HG02610 (cell line): ENCODE results near the gene RBP5.

Experiments used
- ATAC-seq: cut with Tn5 transposase; IDR thresholded peaks from one replicate; pipeline ENCODE4 v1.9.1; 2021; ENCODE audit warnings: mild to moderate bottlenecking, moderate library complexity; ENCODE audit not compliant: unreplicated experiment

Gene RBP5, protein sequence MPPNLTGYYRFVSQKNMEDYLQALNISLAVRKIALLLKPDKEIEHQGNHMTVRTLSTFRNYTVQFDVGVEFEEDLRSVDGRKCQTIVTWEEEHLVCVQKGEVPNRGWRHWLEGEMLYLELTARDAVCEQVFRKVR

DNA sequence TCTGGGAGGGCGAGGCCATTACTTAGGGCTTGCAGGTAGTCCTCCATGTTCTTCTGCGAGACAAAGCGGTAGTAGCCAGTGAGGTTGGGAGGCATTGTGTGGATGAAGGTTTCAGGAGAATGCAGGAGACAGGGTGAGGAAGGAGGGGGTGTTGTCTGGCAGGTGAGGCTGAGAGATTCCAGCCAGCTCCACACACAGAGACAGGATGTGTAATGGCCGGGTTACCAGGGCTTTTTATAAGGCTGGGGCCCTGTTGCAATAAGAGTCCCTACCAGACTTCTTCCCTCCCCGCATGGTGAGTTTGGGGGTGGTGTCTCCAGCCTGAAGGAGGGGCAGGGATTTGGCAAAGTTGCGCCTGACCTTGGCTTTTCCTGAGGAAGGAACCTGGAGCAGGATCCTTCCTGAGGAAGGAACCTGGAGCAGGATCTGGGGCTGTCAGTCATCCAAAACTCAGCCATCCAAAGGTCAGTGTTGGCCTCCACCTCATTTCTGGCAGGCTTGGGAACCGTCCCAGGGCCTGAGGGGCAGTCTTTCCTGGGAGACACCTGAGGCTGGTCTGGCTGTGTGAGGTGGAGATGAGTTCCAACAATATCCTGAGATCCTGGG is at the start of gene RBP5:
RBP5 (minus strand) TSS at position 209 of the 606 bp plus-strand sequence; CDS start at position 95, 114 bp downstream.
- ATAC-seq, result no peak

DNA sequence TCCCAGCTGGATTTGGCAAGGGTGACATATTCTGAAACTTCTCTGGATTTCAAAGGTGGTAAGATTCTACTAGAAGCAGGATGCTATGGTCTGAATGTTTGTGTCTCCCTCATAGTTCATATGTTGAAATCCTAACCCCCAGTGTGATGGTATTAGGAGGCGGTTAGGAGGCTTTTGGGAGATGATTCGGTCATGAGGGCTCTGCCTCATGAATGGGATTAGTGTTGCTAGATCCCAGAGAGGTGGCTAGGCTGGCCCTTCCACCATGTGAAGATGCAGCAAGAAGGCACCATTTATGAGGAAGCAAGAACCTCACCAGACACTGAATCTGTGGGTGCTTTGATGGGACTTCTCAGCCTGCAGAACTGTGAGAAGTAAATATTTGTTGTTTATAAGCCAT is 49.8 kb upstream of the RBP5 start:
- no peak for ATAC-seq

DNA sequence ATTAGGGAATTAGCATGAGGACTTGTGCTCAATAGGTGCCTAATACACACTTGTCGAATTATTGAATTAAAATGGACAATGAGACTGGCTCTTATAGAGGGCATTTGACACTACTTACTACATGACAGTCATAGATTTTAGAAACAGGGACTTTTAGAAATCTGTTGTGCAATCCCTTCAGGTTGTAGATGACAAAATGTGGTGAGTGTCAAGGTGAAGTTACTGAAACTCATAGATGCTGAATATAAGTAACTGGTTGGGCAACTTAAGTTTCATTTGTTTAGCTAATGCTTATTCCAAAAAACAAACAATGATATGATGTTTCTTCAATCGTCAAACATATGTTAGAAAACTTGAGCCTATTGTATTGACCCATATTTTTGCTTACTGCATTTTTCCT is 47.9 kb upstream of the RBP5 start:
- no peak for ATAC-seq

DNA sequence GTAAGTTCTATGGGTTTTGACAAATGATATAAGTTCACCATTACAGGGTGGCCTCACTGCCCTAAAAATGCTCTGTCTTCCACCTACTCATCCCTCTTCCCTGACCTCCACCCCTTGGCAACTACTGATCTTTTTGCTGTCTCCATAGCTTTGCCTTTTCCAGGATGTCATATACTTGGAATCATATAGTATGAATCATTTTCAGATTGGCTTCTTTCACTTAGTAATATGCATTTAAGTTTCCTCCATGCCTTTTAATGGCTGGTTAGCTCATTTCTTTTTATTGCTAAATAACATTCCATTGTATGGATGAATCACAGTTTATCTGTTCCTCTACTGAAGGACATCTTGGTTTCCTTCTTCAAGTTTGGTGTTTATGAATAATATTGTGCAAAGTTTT is 46.8 kb upstream of the RBP5 start:
- no peak for ATAC-seq

DNA sequence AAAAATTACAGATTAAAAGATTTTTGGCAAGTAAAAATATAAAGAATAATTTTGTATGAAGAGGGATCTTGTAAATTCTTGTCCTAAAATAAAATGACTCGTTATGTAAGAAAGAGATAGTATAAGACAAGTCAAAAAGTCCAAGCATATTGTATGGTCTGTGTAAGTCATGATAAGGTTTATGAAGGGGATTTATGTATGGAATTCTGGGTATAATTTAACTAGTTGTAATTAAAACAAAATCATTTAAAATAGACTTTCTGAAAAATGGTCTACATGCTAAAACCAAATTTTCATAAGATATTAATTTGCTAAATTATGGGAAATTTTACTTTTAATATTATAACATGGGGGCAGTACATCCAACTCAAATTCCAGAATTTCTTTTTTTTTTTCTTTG is 43.2 kb upstream of the RBP5 start:
- ATAC-seq, result no peak

DNA sequence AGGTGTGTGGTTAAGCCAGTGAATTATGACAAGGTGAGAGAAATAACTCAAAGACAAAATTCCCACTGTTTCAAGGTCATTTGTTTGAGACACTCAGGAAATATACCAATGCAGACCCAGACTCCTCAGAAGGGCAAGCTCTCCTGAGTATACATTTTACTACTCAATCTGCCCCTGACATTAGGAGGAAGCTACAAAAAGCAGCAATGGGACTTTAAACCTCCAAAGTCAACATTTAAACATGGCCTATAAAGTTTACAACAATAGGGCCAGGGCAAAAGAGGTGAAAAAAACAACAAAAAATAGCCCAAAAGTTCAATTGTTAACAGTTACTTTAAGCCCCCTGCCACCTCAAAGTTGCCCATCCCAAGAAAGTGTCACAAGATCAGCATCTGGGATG is 41.3 kb upstream of the RBP5 start:
- ATAC-seq, result no peak

DNA sequence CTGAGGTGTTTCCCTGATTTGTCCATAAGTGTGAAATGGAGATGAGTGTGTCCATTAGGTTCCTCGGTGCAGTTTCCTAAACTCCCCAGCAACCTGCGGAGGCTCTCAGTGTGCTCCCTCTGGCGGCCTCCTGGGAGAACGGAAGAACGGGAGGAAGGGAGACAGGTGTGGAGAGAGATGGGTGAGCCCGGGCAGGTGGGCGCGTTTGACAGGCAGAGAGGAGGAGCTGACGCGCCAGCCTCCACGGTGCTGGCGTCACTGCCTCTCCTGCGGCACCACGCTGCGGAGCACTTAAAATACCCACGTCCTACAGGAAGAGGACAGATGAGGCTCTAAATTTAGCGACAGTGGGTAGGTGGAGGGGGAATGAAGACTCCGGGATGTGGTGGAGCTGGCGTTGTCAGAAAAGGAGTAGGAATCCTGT is 34.0 kb upstream of the RBP5 start:
- ATAC-seq, result no peak

DNA sequence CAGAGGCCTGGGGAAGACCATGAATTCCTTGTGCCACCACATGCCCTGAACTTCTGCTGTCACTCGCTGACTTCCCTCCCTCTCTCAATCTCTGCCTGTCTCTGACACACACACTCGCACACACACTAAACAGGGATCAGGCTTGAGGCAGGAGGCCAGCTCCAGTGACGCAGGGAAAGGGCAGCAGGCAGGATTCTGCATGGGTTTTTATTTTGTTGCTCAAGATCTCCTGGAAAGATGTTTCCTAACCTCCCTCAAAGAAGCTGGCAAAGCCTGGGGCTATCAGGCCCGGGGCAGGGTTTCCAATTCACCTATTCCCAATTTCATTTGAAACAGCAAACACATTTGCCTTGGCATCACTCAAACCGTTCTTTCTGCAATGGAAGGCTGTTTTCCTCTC is 33.1 kb upstream of the RBP5 start:
- ATAC-seq, result no peak

DNA sequence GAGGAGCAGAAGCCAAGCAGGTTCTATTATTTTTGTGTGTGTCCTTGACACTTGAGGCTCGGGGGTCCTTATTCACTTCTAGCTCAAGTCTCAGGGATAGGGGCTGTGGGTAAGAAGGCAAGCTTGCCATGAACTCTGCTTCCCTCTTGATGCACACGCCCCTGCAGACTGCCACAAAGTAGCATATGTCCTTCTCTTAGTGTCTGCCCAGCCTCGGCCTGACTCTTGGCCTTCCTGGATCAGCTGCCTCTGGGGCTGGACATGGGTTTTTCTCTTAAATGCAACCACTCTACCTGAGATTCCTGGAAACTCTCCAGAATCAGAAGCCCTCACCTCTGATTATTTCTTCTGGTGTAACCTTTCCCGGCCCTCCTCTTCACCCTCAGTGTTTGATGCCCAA is 32.6 kb upstream of the RBP5 start:
- no peak for ATAC-seq

DNA sequence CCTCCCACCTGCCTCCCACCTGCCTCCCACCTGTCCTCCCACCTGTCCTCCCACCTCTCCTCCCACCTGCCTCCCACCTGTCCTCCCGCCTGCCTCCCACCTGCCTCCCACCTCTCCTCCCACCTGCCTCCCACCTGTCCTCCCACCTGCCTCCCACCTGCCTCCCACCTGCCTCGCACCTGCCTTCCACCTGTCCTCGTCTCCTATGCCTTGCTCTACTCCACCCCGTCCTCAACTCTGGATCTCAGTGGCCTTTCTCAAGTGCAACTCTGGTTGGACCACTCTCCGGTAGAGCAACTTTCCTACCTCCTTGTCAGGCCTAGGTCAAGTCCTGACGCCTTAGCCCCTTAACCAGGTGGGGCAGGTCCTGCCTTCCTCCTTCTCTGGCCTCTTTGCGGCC is 31.5 kb upstream of the RBP5 start:
- ATAC-seq, result no peak

DNA sequence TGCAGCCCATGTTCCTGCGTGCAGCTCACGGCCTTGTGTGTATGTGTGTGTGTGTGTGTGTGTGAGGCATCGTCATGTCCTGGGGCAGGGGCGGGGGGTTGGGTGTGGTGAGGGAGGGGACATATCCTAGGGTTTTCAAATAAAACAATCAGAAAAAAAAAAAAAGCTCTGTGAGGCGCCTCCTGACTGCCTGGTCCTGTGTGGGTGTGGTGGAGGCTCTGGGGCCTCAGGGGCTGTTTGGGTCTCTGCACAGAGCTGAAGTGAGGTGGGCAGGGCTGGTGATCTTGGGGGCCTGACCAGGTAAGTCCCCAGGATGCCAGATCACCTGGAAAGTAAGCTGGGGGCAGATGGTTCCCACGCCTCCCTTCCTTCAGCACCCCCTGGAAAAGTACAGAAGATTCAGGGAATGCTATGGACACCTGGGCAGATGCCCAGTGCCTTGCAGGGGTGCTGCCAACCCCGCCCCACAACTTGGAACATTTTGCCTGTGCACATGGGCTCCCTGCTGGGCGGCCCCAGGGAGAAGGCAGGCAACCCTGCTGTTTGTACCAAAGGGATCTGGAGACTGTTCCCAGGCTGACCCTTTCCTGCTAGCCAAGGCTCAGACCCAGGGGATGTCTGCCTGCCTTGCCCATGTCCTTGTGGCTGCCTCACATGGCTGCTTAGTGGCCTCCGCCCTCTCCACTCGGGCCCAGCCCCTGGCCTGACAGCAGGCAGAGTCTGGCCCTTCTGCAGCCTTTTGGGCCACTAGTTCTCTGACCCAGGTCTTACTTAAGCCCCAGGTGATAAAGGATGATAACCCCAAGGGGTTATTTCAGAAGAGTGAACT is 30.3 kb upstream of the RBP5 start:
- no peak for ATAC-seq

DNA sequence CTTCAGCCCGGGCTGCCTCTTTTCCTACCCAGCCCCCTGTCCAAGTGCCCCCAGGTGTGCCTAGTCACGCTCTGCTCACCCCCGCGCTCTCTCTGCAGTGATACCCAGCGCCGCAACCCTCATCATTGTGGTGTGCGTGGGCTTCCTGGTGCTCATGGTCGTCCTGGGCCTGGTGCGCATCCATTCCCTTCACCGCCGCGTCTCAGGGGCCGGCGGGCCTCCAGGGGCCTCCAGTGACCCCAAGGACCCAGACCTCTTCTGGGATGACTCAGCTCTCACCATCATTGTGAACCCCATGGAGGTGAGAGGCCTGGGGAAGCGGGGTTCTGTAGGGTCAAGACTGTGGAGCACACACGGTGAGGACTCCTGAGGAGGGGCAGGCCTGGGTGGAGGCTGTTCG is 28.7 kb upstream of the RBP5 start:
- no peak for ATAC-seq

DNA sequence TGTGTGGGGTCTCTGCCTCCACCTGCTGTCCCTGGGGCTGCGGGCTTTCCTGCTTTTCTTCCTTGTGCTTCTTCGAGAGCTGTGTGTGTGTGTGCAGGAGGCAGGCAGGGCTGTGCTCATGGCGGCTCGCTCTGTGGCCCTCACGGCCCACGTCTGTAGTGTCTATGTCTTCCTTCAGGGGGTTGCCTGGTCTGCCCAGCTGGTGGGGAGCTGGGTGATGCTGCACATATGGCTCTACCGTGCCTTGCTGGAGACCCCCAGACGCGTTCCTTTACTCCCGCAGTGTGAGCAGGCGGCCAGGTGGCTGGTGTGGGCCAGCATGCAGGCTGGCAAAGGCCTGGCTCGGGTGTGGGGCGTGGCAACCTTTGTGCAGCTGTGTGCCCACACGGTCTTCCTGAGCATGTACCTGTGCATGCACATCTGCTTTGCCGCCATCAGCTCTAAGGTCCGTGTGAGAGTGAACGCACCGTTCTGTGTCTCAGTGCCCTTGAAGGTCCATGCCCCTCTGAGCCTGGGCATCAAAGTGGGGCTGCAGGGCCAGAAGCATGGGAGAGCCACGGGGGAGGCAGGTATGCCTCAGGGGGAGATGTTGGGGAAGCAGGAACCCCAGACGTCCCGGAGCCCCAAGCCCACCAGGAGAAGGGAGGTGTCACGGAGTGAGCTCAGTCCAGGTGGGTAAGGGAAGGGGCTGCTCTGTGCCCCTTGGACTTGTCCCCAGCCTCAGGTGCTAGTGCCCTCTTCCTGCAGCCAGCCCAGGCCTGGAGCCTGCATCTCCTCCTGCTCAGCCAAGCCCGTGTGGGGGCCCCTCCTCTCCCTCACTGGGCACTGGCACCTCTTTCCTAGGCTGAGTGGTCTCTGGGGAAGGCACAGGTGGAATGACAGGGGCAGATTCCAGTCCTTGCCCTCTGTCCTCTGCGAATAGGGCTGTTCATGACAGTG is 27.8 kb upstream of the RBP5 start:
- no peak for ATAC-seq

DNA sequence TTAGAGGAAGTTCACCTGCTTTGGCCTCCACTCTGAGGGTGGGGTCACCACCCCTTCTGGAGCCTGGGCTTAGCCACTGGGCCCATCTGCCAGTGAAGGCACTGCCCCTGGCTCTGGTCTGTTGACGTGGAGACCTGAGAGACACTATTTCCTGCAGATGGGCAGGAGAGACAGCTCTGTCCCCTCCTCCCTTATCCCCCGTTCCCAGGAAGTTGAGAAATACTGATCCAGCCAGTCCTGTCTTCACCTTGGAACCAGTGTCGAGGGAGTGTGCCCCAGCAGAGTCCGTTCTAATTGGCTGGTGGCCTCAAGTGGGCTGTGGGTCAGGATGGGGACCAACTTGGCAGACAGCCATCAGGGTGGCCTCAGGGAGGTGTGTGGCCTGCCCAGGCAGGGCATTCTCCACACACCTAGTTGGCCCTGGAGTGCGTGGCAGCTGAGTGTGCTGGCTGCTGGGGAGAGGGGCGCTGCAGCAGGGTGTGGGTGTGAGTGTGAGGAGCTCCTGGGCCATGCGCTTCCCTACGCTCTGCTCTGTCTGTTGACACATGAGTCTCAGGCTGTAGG is 26.9 kb upstream of the RBP5 start:
- no peak for ATAC-seq

DNA sequence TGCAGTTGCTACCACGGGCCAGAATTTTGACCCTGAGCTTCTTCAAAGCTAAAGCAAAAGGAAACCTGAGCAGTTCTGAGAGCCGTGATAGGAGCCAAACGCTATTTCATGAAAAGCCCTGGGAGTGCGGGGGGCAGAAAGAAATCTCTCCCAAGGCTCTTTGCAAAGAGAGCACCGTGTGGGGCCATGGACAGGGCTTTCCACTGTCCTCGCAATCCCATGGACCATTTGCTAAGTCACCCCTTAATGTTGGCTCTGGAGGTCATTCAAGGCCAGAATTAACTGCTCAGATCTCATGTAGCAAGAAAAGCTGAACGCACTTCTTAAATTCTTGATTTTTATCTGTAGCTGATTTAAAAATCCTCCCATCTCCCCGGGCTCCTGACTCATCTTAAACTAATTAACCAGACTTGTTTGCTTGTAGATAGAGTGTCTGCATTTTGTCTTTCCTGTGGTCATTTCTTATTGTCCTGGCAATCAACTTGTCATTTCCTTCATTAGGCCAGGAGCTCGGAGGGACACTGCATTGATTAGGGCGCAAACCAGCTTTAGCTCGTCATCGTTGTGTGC is 26.3 kb upstream of the RBP5 start:
- no peak for ATAC-seq

DNA sequence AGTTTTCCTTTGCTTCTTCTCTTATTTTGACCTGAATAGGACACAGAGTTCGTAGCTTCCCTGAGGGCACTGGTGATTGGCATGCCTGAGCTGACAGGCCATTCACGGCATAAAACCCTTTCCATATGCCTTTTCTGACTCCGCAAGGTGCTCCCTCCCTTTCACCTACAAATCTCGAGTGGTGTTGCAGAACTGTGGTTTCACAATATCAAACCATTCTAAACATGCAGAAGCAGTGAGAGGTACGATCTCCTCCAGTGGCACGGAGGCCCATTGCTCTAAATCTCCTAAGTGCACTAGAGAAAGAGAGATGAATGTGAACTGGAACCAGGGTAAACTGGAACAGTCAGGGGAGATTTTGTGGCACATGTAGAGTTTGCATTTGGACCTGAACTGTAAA is 25.4 kb upstream of the RBP5 start:
- ATAC-seq, result no peak

DNA sequence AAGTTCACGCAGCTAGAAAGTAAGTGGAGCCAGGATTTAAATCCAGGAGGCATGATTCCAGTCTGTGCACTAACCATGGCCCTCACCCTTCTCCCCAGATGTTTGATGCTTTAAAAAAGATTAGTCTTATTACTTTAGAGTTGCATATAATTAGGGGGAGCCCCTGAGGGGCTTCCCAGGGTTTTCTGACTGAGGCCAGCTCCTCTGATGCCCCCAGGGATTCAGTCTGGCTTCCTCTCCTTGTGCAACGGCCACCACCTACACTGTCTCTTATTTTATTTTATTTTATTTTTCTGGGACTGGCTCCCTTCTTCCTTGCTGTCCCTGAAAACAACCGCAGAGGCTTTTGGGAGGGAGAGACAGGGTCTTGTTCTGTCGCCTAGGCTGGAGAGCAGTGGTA is 24.1 kb upstream of the RBP5 start:
- no peak for ATAC-seq

DNA sequence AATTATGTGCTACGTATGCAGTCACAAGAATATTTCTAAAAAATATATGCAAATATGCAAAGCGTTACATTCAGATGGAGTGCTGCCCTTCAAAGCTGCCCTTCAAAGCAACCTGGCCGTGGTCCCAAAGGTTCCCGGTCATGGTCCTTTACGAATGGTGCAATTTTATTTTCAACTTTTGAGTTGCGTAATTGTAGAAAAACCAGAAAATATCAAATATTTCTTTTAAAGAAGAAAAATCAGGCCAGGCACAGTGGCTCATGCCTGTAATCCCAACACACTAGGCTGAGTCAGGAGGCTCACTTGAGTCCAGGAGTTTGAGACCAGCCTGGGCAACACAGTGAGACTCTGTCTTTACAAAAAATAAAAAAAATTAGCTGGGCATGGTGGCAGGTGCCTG is 22.8 kb upstream of the RBP5 start:
- no peak for ATAC-seq

DNA sequence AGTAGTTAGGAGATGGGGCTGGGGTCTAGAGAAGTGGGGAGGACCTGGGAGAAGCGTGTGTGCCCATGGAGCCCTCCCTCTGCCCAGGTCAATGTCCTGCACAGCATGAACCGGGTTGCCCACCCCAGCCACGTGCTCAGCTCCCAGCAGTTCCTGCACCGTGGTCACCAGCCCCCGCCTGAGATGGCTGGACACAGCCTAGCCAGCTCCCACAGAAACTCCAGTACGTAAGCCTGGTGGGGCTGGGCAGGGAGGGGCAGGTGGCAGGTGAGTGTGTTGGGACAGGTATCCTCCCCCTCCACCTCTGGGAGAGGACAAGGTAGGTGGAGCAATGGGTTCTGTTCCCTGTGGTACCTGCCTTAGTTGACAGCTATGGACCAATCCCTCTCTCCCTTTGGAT is 22.2 kb upstream of the RBP5 start:
- no peak for ATAC-seq

DNA sequence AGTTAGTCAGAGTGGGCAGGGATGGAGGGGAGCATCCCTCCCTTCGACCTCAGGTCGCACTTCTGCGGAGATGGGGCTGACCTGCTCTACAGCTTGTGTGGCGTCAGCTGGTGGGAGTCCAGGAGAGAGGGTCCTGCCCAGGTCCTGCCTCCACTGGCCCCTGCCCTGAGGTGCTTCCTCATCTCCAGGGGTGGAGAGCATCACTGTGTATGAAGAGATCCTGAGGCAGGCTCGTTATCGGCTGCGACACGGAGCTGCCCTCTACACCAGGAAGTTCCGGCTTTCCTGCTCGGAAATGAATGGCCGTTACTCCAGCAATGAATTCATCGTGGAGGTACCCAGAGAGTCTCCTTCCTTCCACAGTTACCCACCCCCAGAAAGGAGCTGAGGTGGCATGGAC is 21.7 kb upstream of the RBP5 start:
- ATAC-seq, result no peak

DNA sequence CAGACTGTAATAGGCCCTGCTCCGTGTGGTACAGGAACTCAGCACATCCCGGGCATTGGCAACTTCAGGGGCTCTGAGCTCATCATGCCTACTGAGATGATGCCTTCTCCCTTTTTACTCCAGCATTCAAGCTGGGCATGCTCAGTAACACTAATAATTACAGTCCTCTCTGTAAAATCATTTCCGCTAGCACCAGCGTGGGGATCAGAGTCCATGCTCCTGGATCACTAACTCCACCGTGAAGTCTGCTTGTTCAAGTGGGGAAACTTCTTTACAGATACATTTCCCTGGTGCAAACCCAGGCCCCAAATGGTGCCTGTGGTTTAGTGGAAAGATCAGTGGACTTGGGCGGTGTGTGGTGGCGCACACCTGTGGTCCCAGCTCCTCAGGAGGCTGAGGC is 18.2 kb upstream of the RBP5 start:
- ATAC-seq, result no peak
